Neural cell (in vitro differentiated cells): ENCODE measurements around the gene OLFML3.

Experiments used
- CTCF ChIP-seq: fragments of 450-650 bp; IDR thresholded peaks from 2 replicates; pipeline ENCODE4 v1.5.1; 2014; ENCODE audit warnings: antibody characterized with exemption, mild to moderate bottlenecking, moderate library complexity; ENCODE audit not compliant: poor library complexity, severe bottlenecking
- EP300 ChIP-seq: fragments of 450-650 bp; conservative IDR thresholded peaks from 2 replicates; pipeline ENCODE4 v1.6.1; 2014; ENCODE audit warnings: antibody characterized with exemption, mild to moderate bottlenecking, moderate library complexity; ENCODE audit not compliant: poor library complexity, severe bottlenecking
- EZH2 ChIP-seq: fragments of 200-600, 300-800 bp; shearing (Covaris generic), sonication (generic); IDR thresholded peaks from 2 replicates; pipeline ENCODE4 v1.6.1; 2014; ENCODE audit warnings: antibody characterized with exemption, low read length, borderline replicate concordance, mild to moderate bottlenecking; ENCODE audit not compliant: insufficient read depth, poor library complexity, severe bottlenecking
- POLR2AphosphoS5 ChIP-seq: IDR thresholded peaks from 2 replicates; pipeline ENCODE4 v1.6.1; 2012
- RAD21 ChIP-seq: fragments of 450-650 bp; conservative IDR thresholded peaks from 2 replicates; pipeline ENCODE4 v1.6.1; 2014; ENCODE audit warnings: antibody characterized with exemption, mild to moderate bottlenecking, moderate library complexity
- REST ChIP-seq: IDR thresholded peaks from 2 replicates; pipeline ENCODE4 v1.6.1; 2012; ENCODE audit warnings: borderline replicate concordance
- SMC3 ChIP-seq: fragments of 450-650 bp; conservative IDR thresholded peaks from 2 replicates; pipeline ENCODE4 v1.6.1; 2014; ENCODE audit warnings: antibody characterized with exemption, mild to moderate bottlenecking, moderate library complexity; ENCODE audit not compliant: poor library complexity
- TAF1 ChIP-seq: IDR thresholded peaks from 2 replicates; pipeline ENCODE4 v1.6.1; 2012; ENCODE audit warnings: low read depth

- TF ChIP-seq REST (no peak), CTCF (no peak), EZH2 (no peak), EP300 (no peak), RAD21 (no peak), TAF1 (no peak), POLR2AphosphoS5 (no peak), SMC3 (no peak)
Measured at GRCh38 chr1:113930499-113931161, 48.6 kb upstream of the OLFML3 start.
